ENCODE measurements around the gene MOAP1.
"Not testable (repeated sequence)": the region's sequence is repeated elsewhere in the genome, so short reads cannot be mapped to it uniquely, and the experiment has no call there.

MOAP1 gene

GRCh38 chr14:93183596-93184317 is 940 bp downstream of the MOAP1 start:
- DNase-seq = no peak

- no peak for DNase-seq
Observed at GRCh38 chr14:93175492-93175891, 9.2 kb downstream of the MOAP1 start.

GRCh38 chr14:93174731-93175130 is 10.0 kb downstream of the MOAP1 start:
- DNase-seq = not testable (repeated sequence)

- no peak for DNase-seq
Observed at GRCh38 chr14:93173943-93174395, 10.7 kb downstream of the MOAP1 start.

GRCh38 chr14:93171376-93171775 is 13.3 kb downstream of the MOAP1 start:
- DNase-seq = no peak

- DNase-seq = not testable (repeated sequence)
Observed at GRCh38 chr14:93170141-93170540, 14.6 kb downstream of the MOAP1 start.

GRCh38 chr14:93169619-93170018 is 15.1 kb downstream of the MOAP1 start:
- DNase-seq = not testable (repeated sequence)

GRCh38 chr14:93168610-93169009 is 16.1 kb downstream of the MOAP1 start:
- not testable (repeated sequence) for DNase-seq

GRCh38 chr14:93165271-93166265 is 19.1 kb downstream of the MOAP1 start:
- not testable (repeated sequence) for DNase-seq

GRCh38 chr14:93163564-93163963 is 21.1 kb downstream of the MOAP1 start:
- no peak for DNase-seq

- DNase-seq = no peak
Observed at GRCh38 chr14:93161411-93161940, 23.2 kb downstream of the MOAP1 start.

- DNase-seq = no peak
Observed at GRCh38 chr14:93160353-93160801, 24.3 kb downstream of the MOAP1 start.

GRCh38 chr14:93159625-93160352 is 24.9 kb downstream of the MOAP1 start:
- DNase-seq = not testable (repeated sequence)

GRCh38 chr14:93158349-93158748 is 26.3 kb downstream of the MOAP1 start:
- not testable (repeated sequence) for DNase-seq

GRCh38 chr14:93156693-93157369 is 27.9 kb downstream of the MOAP1 start:
- DNase-seq = no peak

- no peak for DNase-seq
Observed at GRCh38 chr14:93155667-93156066, 29.0 kb downstream of the MOAP1 start.

GRCh38 chr14:93153121-93153520 is 31.6 kb downstream of the MOAP1 start:
- DNase-seq = no peak

GRCh38 chr14:93150227-93151208 is 34.2 kb downstream of the MOAP1 start:
- DNase-seq = no peak

- no peak for DNase-seq
Observed at GRCh38 chr14:93148979-93149378, 35.7 kb downstream of the MOAP1 start.

- DNase-seq = no peak
Observed at GRCh38 chr14:93146119-93146518, 38.6 kb downstream of the MOAP1 start.

Measured in amniotic stem cell (primary cell).